HEK293T (cell line): ENCODE results near the gene UTP20.

Experiments
- ARNT ChIP-seq: fragments of 450-650 bp; IDR thresholded peaks from 2 replicates; pipeline ENCODE4 v1.6.1; 2017; ENCODE audit warnings: mild to moderate bottlenecking
- BHLHE40 ChIP-seq: fragments of 450-650 bp; IDR thresholded peaks from 2 replicates; pipeline ENCODE4 v1.6.1; 2016; ENCODE audit warnings: mild to moderate bottlenecking, moderate library complexity, borderline replicate concordance
- CTBP1 ChIP-seq: fragments of 450-650 bp; IDR thresholded peaks from 2 replicates; pipeline ENCODE4 v1.6.1; 2016; ENCODE audit warnings: borderline replicate concordance
- ELF4 ChIP-seq: fragments of 450-650 bp; IDR thresholded peaks from 2 replicates; pipeline ENCODE4 v1.6.1; 2017; ENCODE audit warnings: antibody characterized with exemption
- FOXA1 ChIP-seq: fragments of 450-650 bp; IDR thresholded peaks from 2 replicates; pipeline ENCODE4 v1.6.1; 2016; ENCODE audit warnings: mild to moderate bottlenecking
- FOXK2 ChIP-seq: fragments of 450-650 bp; IDR thresholded peaks from 2 replicates; pipeline ENCODE4 v1.6.1; 2016; ENCODE audit warnings: mild to moderate bottlenecking
- FOXM1 ChIP-seq: fragments of 450-650 bp; IDR thresholded peaks from 2 replicates; pipeline ENCODE4 v1.6.1; 2017; ENCODE audit warnings: mild to moderate bottlenecking, borderline replicate concordance
- HDGF ChIP-seq: fragments of 450-650 bp; IDR thresholded peaks from 2 replicates; pipeline ENCODE4 v1.6.1; 2017; ENCODE audit warnings: antibody characterized with exemption, borderline replicate concordance
- L3MBTL2 ChIP-seq: fragments of 450-650 bp; conservative IDR thresholded peaks from 2 replicates; pipeline ENCODE4 v1.6.1; 2016; ENCODE audit warnings: mild to moderate bottlenecking
- LEF1 ChIP-seq: fragments of 450-650 bp; IDR thresholded peaks from 2 replicates; pipeline ENCODE4 v1.6.1; 2017; ENCODE audit warnings: mild to moderate bottlenecking, borderline replicate concordance
- SP1 ChIP-seq: fragments of 450-650 bp; IDR thresholded peaks from 2 replicates; pipeline ENCODE4 v1.6.1; 2017
- SUZ12 ChIP-seq: fragments of 450-650 bp; IDR thresholded peaks from 2 replicates; pipeline ENCODE4 v1.6.1; 2016; ENCODE audit warnings: mild to moderate bottlenecking
- TARDBP ChIP-seq: fragments of 450-650 bp; IDR thresholded peaks from 2 replicates; pipeline ENCODE4 v1.6.1; 2016
- ZNF384 ChIP-seq: fragments of 450-650 bp; IDR thresholded peaks from 2 replicates; pipeline ENCODE4 v1.6.1; 2016

- TF ChIP-seq BHLHE40 (no peak), FOXA1 (no peak), HDGF (no peak), SUZ12 (no peak), SP1 (no peak), ELF4 (no peak; the same call in 1 of the 2 replicates), CTBP1 (no peak), FOXK2 (no peak), L3MBTL2 (peak; percentile 86), ARNT (no peak), ZNF384 (no peak), FOXM1 (no peak), TARDBP (no peak), LEF1 (no peak)
Measured at GRCh38 chr12:101407436-101408345, 127.8 kb downstream of the UTP20 start, which contains the start of gene ARL1.
